ENCODE data around the gene SSUH2.

SSUH2 gene

GRCh38 chr3:8607234-8608040 lies 37.2 kb downstream of the SSUH2 start:
- TF ChIP-seq, protein P1, sequence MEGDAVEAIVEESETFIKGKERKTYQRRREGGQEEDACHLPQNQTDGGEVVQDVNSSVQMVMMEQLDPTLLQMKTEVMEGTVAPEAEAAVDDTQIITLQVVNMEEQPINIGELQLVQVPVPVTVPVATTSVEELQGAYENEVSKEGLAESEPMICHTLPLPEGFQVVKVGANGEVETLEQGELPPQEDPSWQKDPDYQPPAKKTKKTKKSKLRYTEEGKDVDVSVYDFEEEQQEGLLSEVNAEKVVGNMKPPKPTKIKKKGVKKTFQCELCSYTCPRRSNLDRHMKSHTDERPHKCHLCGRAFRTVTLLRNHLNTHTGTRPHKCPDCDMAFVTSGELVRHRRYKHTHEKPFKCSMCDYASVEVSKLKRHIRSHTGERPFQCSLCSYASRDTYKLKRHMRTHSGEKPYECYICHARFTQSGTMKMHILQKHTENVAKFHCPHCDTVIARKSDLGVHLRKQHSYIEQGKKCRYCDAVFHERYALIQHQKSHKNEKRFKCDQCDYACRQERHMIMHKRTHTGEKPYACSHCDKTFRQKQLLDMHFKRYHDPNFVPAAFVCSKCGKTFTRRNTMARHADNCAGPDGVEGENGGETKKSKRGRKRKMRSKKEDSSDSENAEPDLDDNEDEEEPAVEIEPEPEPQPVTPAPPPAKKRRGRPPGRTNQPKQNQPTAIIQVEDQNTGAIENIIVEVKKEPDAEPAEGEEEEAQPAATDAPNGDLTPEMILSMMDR (tag by site-specific recombination; IDR thresholded peaks at IDR 0.05), result peak; percentile 80
- no peak for TF ChIP-seq ZNF670 (tag by site-specific recombination; IDR thresholded peaks at IDR 0.05; ENCODE audit: low read depth)
- TF ChIP-seq ZNF654 (tag by site-specific recombination; IDR thresholded peaks at IDR 0.05; ENCODE audit: low read depth), result peak; percentile 72
- Histone ChIP-seq H3K4me3 (ENCODE audit: low read depth, low read length) (no peak overlapping the region), H3K9me3 (ENCODE audit: control insufficient read depth, insufficient read depth, low read depth, low read length) (no peaks in the 10 kb centered on the region), H3K4me1 (ENCODE audit: control insufficient read depth, insufficient read depth, low read length) (no peaks in the 10 kb centered on the region), H3K36me3 (ENCODE audit: control insufficient read depth in 2 of 2, insufficient read depth in 1 of 2, low read length in 2 of 2) (no peaks in the 10 kb centered on the region), H3K27ac (ENCODE audit: extremely low read depth, low read depth, low read length) (no peak overlapping the region)
- ChIA-PET CTCF (interaction anchor here (0.6 to 1.8 kb wide), 14 partner anchors 11 to 954 kb away, joined by 3 to 21 read pairs (median 4); no protein-coding TSS in a partner anchor), POLR2A (no interaction called here)

GRCh38 chr3:8606701-8607231 lies 37.8 kb downstream of the SSUH2 start:
- TF ChIP-seq ZNF211 (tag by site-specific recombination; IDR thresholded peaks at IDR 0.05; ENCODE audit: low read depth), result no peak
- TF ChIP-seq ZNF354C (tag by site-specific recombination; IDR thresholded peaks at IDR 0.05; ENCODE audit: borderline replicate concordance, low read depth), result no peak
- TF ChIP-seq ZNF302 (tag by site-specific recombination; IDR thresholded peaks at IDR 0.05; ENCODE audit: low read depth), result no peak
- Histone ChIP-seq H3K36me3 (ENCODE audit: control insufficient read depth in 2 of 2, insufficient read depth in 1 of 2, low read length in 2 of 2) (no peaks in the 10 kb centered on the region), H3K4me3 (ENCODE audit: low read depth, low read length) (no peak overlapping the region), H3K4me1 (ENCODE audit: control insufficient read depth, insufficient read depth, low read length) (no peaks in the 10 kb centered on the region), H3K27ac (ENCODE audit: extremely low read depth, low read depth, low read length) (no peak overlapping the region), H3K9me3 (ENCODE audit: control insufficient read depth, insufficient read depth, low read depth, low read length) (no peaks in the 10 kb centered on the region)
- ChIA-PET CTCF (interaction anchor here (0.6 to 1.8 kb wide), 10 partner anchors 15 to 953 kb away, joined by 3 to 21 read pairs (median 4); no protein-coding TSS in a partner anchor), POLR2A (no interaction called here)

GRCh38 chr3:8604988-8605387 lies 39.6 kb downstream of the SSUH2 start:
- Histone ChIP-seq H3K27ac (ENCODE audit: extremely low read depth, low read depth, low read length) (no peak overlapping the region), H3K9me3 (ENCODE audit: control insufficient read depth, insufficient read depth, low read depth, low read length) (no peaks in the 10 kb centered on the region), H3K4me3 (ENCODE audit: low read depth, low read length) (no peak overlapping the region), H3K36me3 (ENCODE audit: control insufficient read depth in 2 of 2, insufficient read depth in 1 of 2, low read length in 2 of 2) (no peaks in the 10 kb centered on the region), H3K4me1 (ENCODE audit: control insufficient read depth, insufficient read depth, low read length) (no peaks in the 10 kb centered on the region)
- TF ChIP-seq GFI1B (tag by site-specific recombination; IDR thresholded peaks at IDR 0.05) (no peak), YY2 (tag by site-specific recombination; IDR thresholded peaks at IDR 0.05) (no peak), ZNF10 (tag by site-specific recombination; IDR thresholded peaks at IDR 0.05) (no peak), RBAK (tag by site-specific recombination; IDR thresholded peaks at IDR 0.05) (no peak), ZNF830 (tag by site-specific recombination; IDR thresholded peaks at IDR 0.05; ENCODE audit: low read depth) (no peak), PBX3 (CRISPR knock-in tag; IDR thresholded peaks at IDR 0.05) (no peak), KLF1 (tag by site-specific recombination; IDR thresholded peaks at IDR 0.05) (no peak), ZNF16 (tag by site-specific recombination; IDR thresholded peaks at IDR 0.05; ENCODE audit: low read depth) (no peak), ZNF692 (tag by site-specific recombination; IDR thresholded peaks at IDR 0.05) (no peak), ZNF391 (tag by site-specific recombination; IDR thresholded peaks at IDR 0.05; ENCODE audit: borderline replicate concordance, low read depth) (no peak), ZNF416 (tag by site-specific recombination; IDR thresholded peaks at IDR 0.05) (no peak), ZBTB6 (tag by site-specific recombination; IDR thresholded peaks at IDR 0.05) (no peak)
- TF ChIP-seq, protein P2, sequence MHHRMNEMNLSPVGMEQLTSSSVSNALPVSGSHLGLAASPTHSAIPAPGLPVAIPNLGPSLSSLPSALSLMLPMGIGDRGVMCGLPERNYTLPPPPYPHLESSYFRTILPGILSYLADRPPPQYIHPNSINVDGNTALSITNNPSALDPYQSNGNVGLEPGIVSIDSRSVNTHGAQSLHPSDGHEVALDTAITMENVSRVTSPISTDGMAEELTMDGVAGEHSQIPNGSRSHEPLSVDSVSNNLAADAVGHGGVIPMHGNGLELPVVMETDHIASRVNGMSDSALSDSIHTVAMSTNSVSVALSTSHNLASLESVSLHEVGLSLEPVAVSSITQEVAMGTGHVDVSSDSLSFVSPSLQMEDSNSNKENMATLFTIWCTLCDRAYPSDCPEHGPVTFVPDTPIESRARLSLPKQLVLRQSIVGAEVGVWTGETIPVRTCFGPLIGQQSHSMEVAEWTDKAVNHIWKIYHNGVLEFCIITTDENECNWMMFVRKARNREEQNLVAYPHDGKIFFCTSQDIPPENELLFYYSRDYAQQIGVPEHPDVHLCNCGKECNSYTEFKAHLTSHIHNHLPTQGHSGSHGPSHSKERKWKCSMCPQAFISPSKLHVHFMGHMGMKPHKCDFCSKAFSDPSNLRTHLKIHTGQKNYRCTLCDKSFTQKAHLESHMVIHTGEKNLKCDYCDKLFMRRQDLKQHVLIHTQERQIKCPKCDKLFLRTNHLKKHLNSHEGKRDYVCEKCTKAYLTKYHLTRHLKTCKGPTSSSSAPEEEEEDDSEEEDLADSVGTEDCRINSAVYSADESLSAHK (tag by site-specific recombination; IDR thresholded peaks at IDR 0.05), result no peak
- ChIA-PET CTCF (interaction anchor here (0.7 to 2.4 kb wide), 4 partner anchors 17 to 628 kb away, joined by 3 to 6 read pairs (median 4); no protein-coding TSS in a partner anchor), POLR2A (no interaction called here)

Measured in HEK293 (cell line).